HG03469 (cell line): ENCODE data around the gene RPL10.

Source experiments
- ATAC-seq: cut with Tn5 transposase; IDR thresholded peaks from one replicate; pipeline ENCODE4 v1.9.1; 2021; ENCODE audit warnings: mild to moderate bottlenecking, moderate library complexity, moderate number of reproducible peaks; ENCODE audit not compliant: unreplicated experiment

RPL10 gene

GRCh38 chrX:154360155-154360713 is 37.9 kb upstream of the RPL10 start:
- ATAC-seq, result no peak

GRCh38 chrX:154362085-154362742 is 36.0 kb upstream of the RPL10 start:
- no peak for ATAC-seq

GRCh38 chrX:154363706-154364439 is 34.3 kb upstream of the RPL10 start:
- ATAC-seq, result no peak

- ATAC-seq, result no peak
Measured at GRCh38 chrX:154365052-154365600, 33.1 kb upstream of the RPL10 start.

- no peak for ATAC-seq
Measured at GRCh38 chrX:154365997-154366665, 32.0 kb upstream of the RPL10 start.

DNA sequence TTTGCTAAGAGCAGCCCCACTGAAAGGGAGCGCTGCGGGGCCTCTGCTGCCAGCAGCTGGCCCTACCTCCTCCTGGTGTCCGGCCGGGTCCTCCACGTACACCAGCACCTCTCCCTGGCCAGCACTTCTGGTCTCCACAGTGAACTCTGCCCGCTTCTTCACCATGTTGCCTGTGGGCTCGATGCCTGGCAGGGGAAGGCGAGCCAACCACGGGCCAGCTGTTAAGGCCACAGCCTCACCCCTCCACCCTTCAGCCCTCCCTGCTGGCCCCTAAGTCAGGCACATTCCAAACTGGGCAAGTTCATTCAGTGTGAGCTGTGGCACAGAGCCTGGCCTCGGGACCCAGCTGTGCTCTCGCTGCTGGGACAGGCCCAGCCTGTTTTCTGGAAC is 31.5 kb upstream of the RPL10 start:
- ATAC-seq, result no peak

DNA sequence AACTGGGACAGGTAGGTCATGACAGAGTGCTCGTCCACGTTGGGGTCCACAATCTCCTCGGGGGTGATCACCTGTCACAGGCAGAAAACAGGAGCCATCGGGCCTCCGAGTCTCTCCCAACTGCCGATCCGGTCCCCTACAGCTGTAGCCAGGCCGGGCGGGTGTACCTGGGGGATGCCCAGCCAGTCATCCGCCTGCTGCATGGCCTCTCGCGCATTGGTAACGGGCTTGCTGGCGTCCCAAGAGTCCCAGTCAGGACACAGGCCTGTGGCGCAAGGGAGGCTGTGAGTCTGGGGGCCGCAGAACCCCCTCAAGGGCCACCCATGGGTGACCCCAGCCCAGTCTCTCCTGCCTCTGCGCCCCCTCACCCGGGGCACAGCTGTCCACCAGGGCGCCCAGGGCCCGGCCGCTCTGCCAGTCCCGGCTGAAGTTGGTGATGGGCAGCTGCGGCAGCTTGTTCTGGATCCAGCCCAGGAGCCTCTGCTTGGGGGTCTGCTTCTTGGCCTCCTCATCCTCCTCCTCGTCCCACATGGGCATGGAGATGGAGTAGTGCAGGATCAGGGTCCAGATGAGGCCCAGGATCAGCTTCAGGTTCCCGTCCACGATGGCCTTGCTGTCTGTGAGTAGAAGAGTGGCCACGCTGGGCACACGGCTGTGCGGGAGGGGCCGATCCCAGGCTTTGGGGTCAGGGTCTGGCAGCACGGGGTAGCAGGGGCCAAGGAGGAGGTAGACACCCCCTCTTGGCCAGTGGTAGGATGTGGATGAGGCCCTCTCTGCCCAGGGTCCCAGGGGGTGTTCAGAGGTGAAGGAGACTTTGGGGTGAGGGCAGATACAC is 30.5 kb upstream of the RPL10 start:
- no peak for ATAC-seq

GRCh38 chrX:154368630-154369448 is 29.3 kb upstream of the RPL10 start:
- no peak for ATAC-seq

GRCh38 chrX:154369449-154370299 is 28.5 kb upstream of the RPL10 start:
- ATAC-seq, result no peak

DNA sequence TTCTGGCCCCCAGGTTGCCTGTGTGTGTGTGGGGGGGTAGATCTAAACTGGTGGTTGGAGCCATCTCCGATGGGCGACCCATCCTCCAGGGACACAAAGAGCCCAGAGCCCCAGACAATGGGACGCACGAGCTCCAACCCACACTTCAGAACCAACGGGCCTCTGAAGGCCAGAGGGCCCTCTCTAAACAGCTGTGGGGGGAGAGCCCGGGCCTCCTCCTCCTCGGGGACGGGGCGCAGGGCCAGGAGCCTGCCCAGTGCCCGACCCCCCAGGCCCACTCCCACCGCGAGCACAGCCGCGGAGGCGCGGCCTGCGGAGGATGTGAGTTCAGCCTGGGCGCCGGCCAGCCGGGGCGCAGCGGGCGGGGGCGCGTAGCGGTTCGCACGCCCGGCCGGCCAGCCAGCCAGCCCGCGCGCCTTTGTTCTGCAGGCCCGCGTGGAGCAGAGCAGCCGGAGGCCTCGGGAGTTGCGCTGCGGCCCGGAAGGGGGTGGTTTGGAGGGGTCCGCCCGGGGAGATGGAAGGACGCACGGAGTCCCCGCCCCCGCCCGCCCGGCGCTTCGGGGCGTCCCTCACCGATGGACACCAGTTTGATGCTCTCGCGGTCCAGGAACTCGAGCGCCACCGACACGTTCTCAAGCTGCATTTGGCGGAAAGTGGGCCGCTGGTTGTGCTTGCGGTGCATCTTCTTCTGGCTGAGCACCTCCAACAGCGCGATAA is 27.7 kb upstream of the RPL10 start:
- ATAC-seq, result no peak

DNA sequence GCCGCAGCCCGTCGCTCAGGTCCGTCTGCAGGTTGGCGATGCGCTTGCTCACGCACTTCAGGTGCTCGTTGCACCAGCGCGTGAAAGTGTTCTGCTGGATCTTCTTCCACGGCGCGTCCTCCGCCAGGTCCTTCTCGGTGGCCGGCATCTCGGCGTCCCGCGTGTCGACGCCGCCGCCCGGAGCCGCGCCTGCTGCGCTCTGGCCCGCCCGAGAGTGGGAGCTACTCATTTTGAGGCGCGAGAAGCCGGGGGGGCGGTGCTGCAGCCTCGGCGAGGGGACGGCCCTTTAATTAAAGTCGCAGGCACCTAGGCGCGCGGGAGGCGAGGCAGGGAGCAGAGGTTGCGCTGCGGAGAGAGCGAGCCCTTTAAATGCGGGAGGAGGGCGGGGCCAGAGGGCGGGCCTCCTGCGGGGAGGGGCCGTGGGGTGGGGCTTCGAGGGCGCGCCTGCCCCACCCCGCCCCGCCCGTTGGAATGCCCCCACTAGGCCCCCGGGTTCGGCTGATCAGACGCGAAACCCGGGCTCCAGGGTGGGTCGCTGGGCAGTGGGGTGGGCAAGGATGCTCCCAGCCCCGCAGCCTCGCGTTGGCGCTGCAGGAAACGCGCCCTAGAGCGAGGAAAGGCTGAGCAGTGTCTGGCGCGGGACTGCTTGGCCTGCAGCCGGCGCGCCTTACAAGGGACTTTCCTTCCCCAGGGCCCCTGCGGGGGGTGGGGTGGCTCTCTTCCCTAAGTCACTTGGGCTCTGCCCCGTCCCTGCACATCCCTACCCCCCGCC is 27.0 kb upstream of the RPL10 start:
- ATAC-seq, result peak; percentile 39

- ATAC-seq, result peak; percentile 4
Measured at GRCh38 chrX:154371789-154372300, 26.3 kb upstream of the RPL10 start.

- ATAC-seq, result no peak
Measured at GRCh38 chrX:154372612-154373022, 25.6 kb upstream of the RPL10 start.

GRCh38 chrX:154373340-154374306 is 24.6 kb upstream of the RPL10 start:
- ATAC-seq, result no peak

DNA sequence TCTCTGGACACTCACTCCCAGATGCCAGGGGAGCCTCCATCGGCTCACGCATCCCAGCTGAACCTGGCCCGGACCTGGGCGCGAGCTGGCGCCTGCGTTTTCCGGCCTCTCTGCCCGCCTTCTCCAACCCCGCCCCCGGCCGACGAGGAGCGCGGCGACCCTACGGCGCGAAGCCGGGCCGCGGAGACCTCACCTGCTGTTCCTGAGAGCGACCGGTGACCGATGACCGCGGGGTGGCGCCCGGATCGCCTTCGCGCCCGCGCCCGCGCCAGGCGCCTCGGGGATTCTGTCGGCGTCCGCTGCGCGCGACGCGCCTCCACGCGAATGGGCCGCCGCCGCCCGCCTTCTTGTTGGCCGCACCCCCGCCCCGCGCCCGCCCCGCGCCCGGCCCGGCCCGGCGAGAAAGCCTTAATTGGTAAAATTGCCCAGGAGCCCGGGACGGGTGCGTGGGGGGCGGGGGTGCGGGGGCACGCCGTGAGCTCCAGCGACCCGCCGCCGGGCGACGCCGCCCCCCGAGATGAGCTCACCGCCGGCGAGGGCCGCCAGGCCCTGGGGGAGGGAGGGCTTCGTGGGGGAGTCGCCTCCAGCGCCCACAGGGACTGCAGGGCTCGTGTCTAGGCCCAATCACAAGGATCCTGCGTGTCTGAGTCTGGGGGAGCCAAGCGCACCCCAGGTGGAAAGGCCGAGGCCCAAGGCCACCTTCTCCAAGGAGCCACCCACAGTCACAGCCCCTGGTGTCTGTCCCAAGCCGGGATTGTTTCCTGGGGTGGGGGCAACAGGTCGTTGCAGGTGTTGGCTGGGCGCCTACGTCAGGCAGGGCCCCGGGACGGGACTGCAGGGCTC is 23.6 kb upstream of the RPL10 start, which contains the start of gene FLNA:
FLNA (minus strand) TSS at position 322 of the 843 bp plus-strand sequence. CDS start 3,389 bp downstream, outside the sequence.
- ATAC-seq, result no peak
